H1 (cell line): Measurements from ENCODE around the gene OR2C1. TPM values are rescaled to one million over a fixed set of nuclear protein-coding genes. Genes with fewer than 3 reads are reported as not detected.

Experiments used
- CTCF ChIA-PET: fragments of 300-600 bp; sonication (Branson Sonifier 250); formaldehyde crosslinking; loops from one replicate; lab custom pipeline; 2021; ENCODE audit not compliant: partially characterized antibody; lab: Charles Lee
- POLR2A ChIA-PET: fragments of 300-600 bp; sonication (Branson Sonifier 250); formaldehyde crosslinking; loops from one replicate; lab custom pipeline; 2021; ENCODE audit warnings: inconsistent platforms; ENCODE audit not compliant: partially characterized antibody; lab: Charles Lee
- DNase-seq, 2 experiments: peaks; one replicate each; pipeline versions ENCODE4 v3.0.0 to v3.0.0-alpha.2; 2010 to 2022; ENCODE audit warnings: low spot score in 2 of 2, low read depth in 1 of 2, mixed read lengths in 1 of 2
- FAIRE-seq: peaks from 2 replicates; lab custom pipeline; 2011; peaks lifted over from hg19 to GRCh38; lab: Jason Lieb, UNC
- H2AFZ ChIP-seq: 2 replicates; pipeline ENCODE4 v1.8.1; 2012; ENCODE audit warnings: low read length, inconsistent platforms
- H2AK5ac ChIP-seq: 2 replicates; pipeline ENCODE4 v1.6.1; 2013; ENCODE audit warnings: low read depth, low read length
- H2BK120ac ChIP-seq: replicated peaks from 2 replicates; pipeline ENCODE3; 2013; ENCODE audit warnings: low read depth, low read length, inconsistent platforms
- H2BK12ac ChIP-seq: 2 replicates; pipeline ENCODE4 v1.6.1; 2013; ENCODE audit warnings: low read depth, low read length
- H2BK15ac ChIP-seq: 2 replicates; pipeline ENCODE4 v1.6.1; 2013; ENCODE audit warnings: low read length
- H2BK20ac ChIP-seq: 2 replicates; pipeline ENCODE4 v1.6.1; 2013; ENCODE audit warnings: low read length
- H2BK5ac ChIP-seq: 2 replicates; pipeline ENCODE4 v1.6.1; 2013; ENCODE audit warnings: low read depth, low read length
- H3K14ac ChIP-seq: 2 replicates; pipeline ENCODE4 v1.6.1; 2013; ENCODE audit warnings: inconsistent platforms; ENCODE audit not compliant: insufficient read length
- H3K18ac ChIP-seq: 2 replicates; pipeline ENCODE4 v1.6.1; 2013; ENCODE audit warnings: low read length; ENCODE audit errors: extremely low read depth
- H3K23ac ChIP-seq: 2 replicates; pipeline ENCODE4 v1.6.1; 2013; ENCODE audit warnings: inconsistent platforms; ENCODE audit not compliant: insufficient read length
- H3K23me2 ChIP-seq: 2 replicates; pipeline ENCODE4 v1.6.1; 2013; ENCODE audit warnings: low read depth, low read length
- H3K27ac ChIP-seq: 2 replicates; pipeline ENCODE4 v1.6.1; 2011; ENCODE audit warnings: low read depth, low read length, inconsistent platforms
- H3K27me3 ChIP-seq, 4 experiments: replicated peaks in 1 of 4; 1 replicate in 1 of 4; 2 replicates in 3 of 4; pipeline versions ENCODE4 v1.6.1 to v1.8.1; 2011 to 2013; ENCODE audit warnings: low read length in 3 of 4, mild to moderate bottlenecking in 3 of 4, inconsistent platforms in 2 of 4, mixed read lengths in 2 of 4, moderate library complexity in 1 of 4; ENCODE audit not compliant: control insufficient read depth in 3 of 4, insufficient read depth in 3 of 4; ENCODE audit errors: extremely low read depth in 1 of 4
- H3K36me3 ChIP-seq, 4 experiments: 2 replicates each; pipeline versions ENCODE4 v1.6.1 to v1.8.1; 2011 to 2013; ENCODE audit warnings: mild to moderate bottlenecking in 4 of 4, low read length in 3 of 4, moderate library complexity in 2 of 4, control low read depth in 1 of 4, inconsistent platforms in 1 of 4; ENCODE audit not compliant: insufficient read depth in 4 of 4, control insufficient read depth in 2 of 4
- H3K4ac ChIP-seq: replicated peaks from 2 replicates; pipeline ENCODE3; 2013; ENCODE audit warnings: low read length, low read depth, mixed read lengths, inconsistent platforms; ENCODE audit not compliant: insufficient read length
- H3K4me1 ChIP-seq, 4 experiments: replicated peaks in 1 of 4; 1 replicate in 1 of 4; 2 replicates in 3 of 4; pipeline versions ENCODE4 v1.6.1 to v1.8.1; 2011 to 2013; ENCODE audit warnings: low read length in 3 of 4, inconsistent platforms in 2 of 4, mixed read lengths in 1 of 4; ENCODE audit not compliant: insufficient read depth in 4 of 4, control insufficient read depth in 3 of 4
- H3K4me2 ChIP-seq, 2 experiments: 2 replicates each; pipeline versions ENCODE4 v1.6.1 to v1.8.1; 2011 to 2013; ENCODE audit warnings: low read depth in 2 of 2, low read length in 2 of 2, control low read depth in 1 of 2, inconsistent platforms in 1 of 2, mild to moderate bottlenecking in 1 of 2; ENCODE audit not compliant: insufficient read depth in 1 of 2
- H3K4me3 ChIP-seq, 4 experiments: fragments of 200-600, 300-600 bp in 1 of 4; sonication (generic), shearing (Covaris generic), sonication (Bioruptor Twin) in 1 of 4; 2 replicates each; pipeline versions ENCODE4 v1.5.1 to v1.8.1; 2011 to 2016; ENCODE audit warnings: low read length in 4 of 4, low read depth in 3 of 4, control low read depth in 2 of 4, inconsistent platforms in 2 of 4, mild to moderate bottlenecking in 2 of 4, mixed read lengths in 1 of 4, moderate library complexity in 1 of 4; ENCODE audit not compliant: insufficient read depth in 2 of 4; ENCODE audit errors: extremely low read depth in 1 of 4
- H3K56ac ChIP-seq: replicated peaks from 2 replicates; pipeline ENCODE3; 2013; ENCODE audit warnings: low read depth, mild to moderate bottlenecking, mixed read lengths, low read length, inconsistent platforms; ENCODE audit not compliant: insufficient read length
- H3K79me1 ChIP-seq: 2 replicates; pipeline ENCODE4 v1.6.1; 2013; ENCODE audit warnings: low read depth, low read length, control low read depth
- H3K79me2 ChIP-seq, 2 experiments: 2 replicates each; pipeline versions ENCODE4 v1.6.1 to v1.8.1; 2012 to 2013; ENCODE audit warnings: low read length in 2 of 2, mild to moderate bottlenecking in 2 of 2, inconsistent platforms in 1 of 2; ENCODE audit not compliant: insufficient read depth in 2 of 2, control insufficient read depth in 1 of 2
- H3K9ac ChIP-seq, 4 experiments: replicated peaks in 1 of 4; 1 replicate in 1 of 4; 2 replicates in 3 of 4; pipeline versions ENCODE4 v1.6.1 to v1.8.1; 2011 to 2013; ENCODE audit warnings: low read depth in 3 of 4, low read length in 3 of 4, control low read depth in 2 of 4, mild to moderate bottlenecking in 2 of 4, moderate library complexity in 2 of 4, inconsistent platforms in 1 of 4; ENCODE audit errors: extremely low read depth in 1 of 4
- H3K9me3 ChIP-seq, 2 experiments: 2 replicates each; pipeline versions ENCODE4 v1.6.1 to v1.8.1; 2012 to 2013; ENCODE audit warnings: mild to moderate bottlenecking in 2 of 2, moderate library complexity in 2 of 2, control low read depth in 1 of 2, inconsistent platforms in 1 of 2, low read depth in 1 of 2, low read length in 1 of 2, mixed read lengths in 1 of 2; ENCODE audit not compliant: insufficient read depth in 2 of 2
- H4K20me1 ChIP-seq, 2 experiments: replicated peaks in 1 of 2; 2 replicates each; pipeline versions ENCODE3 to v1.8.1; 2011 to 2013; ENCODE audit warnings: inconsistent platforms in 2 of 2, low read length in 2 of 2, mild to moderate bottlenecking in 1 of 2; ENCODE audit not compliant: insufficient read depth in 2 of 2, control insufficient read depth in 1 of 2
- H4K5ac ChIP-seq: 2 replicates; pipeline ENCODE4 v1.6.1; 2013; ENCODE audit warnings: low read length, low read depth, mixed read lengths, inconsistent platforms; ENCODE audit not compliant: insufficient read length
- H4K8ac ChIP-seq: 2 replicates; pipeline ENCODE4 v1.8.0; 2013; ENCODE audit warnings: mild to moderate bottlenecking, moderate library complexity, low read length, inconsistent platforms; ENCODE audit not compliant: insufficient read depth; ENCODE audit errors: extremely low read depth
- H4K91ac ChIP-seq: replicated peaks from 2 replicates; pipeline ENCODE3; 2013; ENCODE audit warnings: low read length, mixed read lengths, inconsistent platforms; ENCODE audit not compliant: insufficient read length
- FOSL1 ChIP-seq: IDR thresholded peaks from 2 replicates; pipeline ENCODE4 v1.6.1; 2011; ENCODE audit warnings: mild to moderate bottlenecking, low read depth, low read length, moderate library complexity; ENCODE audit not compliant: insufficient read depth
- KDM1A ChIP-seq: fragments of 200-600, 300-600 bp; sonication (generic); IDR thresholded peaks from 2 replicates; pipeline ENCODE4 v1.7.1; 2016; ENCODE audit warnings: mild to moderate bottlenecking, low read length, borderline replicate concordance
- POLR2AphosphoS5 ChIP-seq: IDR thresholded peaks from 2 replicates; pipeline ENCODE4 v1.6.1; 2011; ENCODE audit warnings: low read depth, low read length
- RAD21 ChIP-seq, 2 experiments: IDR thresholded peaks in 1 of 2; conservative IDR thresholded peaks in 1 of 2; 2 replicates each; pipeline ENCODE4 v1.6.1; 2011; ENCODE audit warnings: low read depth in 2 of 2, low read length in 2 of 2, improper control_type of control experiment in 1 of 2, inconsistent platforms in 1 of 2, mild to moderate bottlenecking in 1 of 2, moderate library complexity in 1 of 2
- SIX5 ChIP-seq: IDR thresholded peaks from 2 replicates; pipeline ENCODE4 v1.6.1; 2011; ENCODE audit warnings: mild to moderate bottlenecking, low read depth, low read length
- TEAD4 ChIP-seq: IDR thresholded peaks from 2 replicates; pipeline ENCODE4 v1.6.1; 2012; ENCODE audit warnings: low read depth, low read length, inconsistent platforms, mixed read lengths
- WGBS, 2 experiments: shearing (Covaris generic) in 1 of 2; methylation state at CpG; one replicate each; pipeline versions ENCODE4 v1.1.6 to v1.1.7; 2013 to 2015; ENCODE audit warnings: low lambda C conversion rate in 2 of 2, mixed read lengths in 2 of 2, inconsistent platforms in 1 of 2, low coverage in 1 of 2, missing lambda C conversion rate in 1 of 2; ENCODE audit not compliant: insufficient replicate concordance in 2 of 2, insufficient coverage in 1 of 2, insufficient read length in 1 of 2; ENCODE audit errors: extremely low coverage in 1 of 2, missing lambda C conversion rate in 1 of 2; 5-methylcytosine and 5-hydroxymethylcytosine counted together
- polyA plus RNA-seq, 7 experiments: library from polyadenylated mRNA; depleted of rRNA in 3 of 7; stranded (reverse) in 5 of 7; unstranded in 2 of 7; fragments of >200 nt in 5 of 7; fragments of 200-250 nt in 2 of 7; gene quantifications; 1 replicate in 5 of 7; 2 replicates in 1 of 7; 4 replicates in 1 of 7; pipeline versions ENCODE4 v1.2.1 to v1.2.3, GENCODE V29; 2011 to 2013; ENCODE audit warnings: missing spikeins in 2 of 7, mixed read lengths in 2 of 7
- total RNA-seq: library from RNA; stranded (reverse); fragmentation: NEBNext Ultra II Directional; extraction: Animal tissue kit (Norgen Biotek cat#: 25700); gene quantifications from 2 replicates; pipeline ENCODE4 v1.2.1, GENCODE V29; 2021

Gene OR2C1
- total and polyA plus RNA-seq, 2 of the 8 experiments (the other 6 are each of a cell fraction or from before 2014, with no cell fraction given), result not detected

DNA sequence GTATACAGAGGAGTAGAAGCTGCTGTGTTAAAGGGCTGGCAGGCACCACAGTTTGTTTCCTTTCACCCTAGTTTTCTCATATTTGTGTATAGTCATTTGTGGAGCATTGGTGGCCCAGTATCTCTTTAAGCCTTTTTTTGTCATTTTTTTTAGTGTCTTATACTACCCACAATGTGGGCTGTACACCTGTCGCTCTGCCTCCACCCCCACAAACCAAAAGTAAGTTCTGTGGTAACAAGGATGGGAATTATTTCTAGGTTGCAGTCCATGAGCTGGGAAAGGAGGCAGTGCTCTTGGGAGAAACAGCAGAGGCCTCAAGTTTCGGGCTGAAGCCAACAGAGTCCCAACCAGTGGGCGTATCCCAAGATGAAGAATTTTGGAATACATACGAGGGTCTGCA lies 44.2 kb upstream of the OR2C1 start:
- no peak overlapping the region for H3K23ac ChIP-seq

More for the DNA sequence above, 44.2 kb upstream of the OR2C1 start:
- no peak for FAIRE-seq
- Histone ChIP-seq H2BK12ac (no peak overlapping the region), H3K4me1 (no peaks in the 10 kb centered on the region), H3K36me3 (peaks cover 19 to 95% (median 64%) of the 10 kb centered on the region in 4 experiments), H3K27me3 (no peaks in the 10 kb centered on the region; a peak in 1 of 7 replicates), H3K9ac (no peak overlapping the region), H3K23me2 (no peaks in the 10 kb centered on the region), H2BK120ac (no peak overlapping the region), H3K9me3 (peaks cover 79 to 88% of the 10 kb centered on the region in 2 experiments), H2BK20ac (no peak overlapping the region), H4K20me1 (no peaks in the 10 kb centered on the region), H3K4me2 (no peak overlapping the region), H3K56ac (no peak overlapping the region), H2AK5ac (no peak overlapping the region), H3K4me3 (no peak overlapping the region), H3K14ac (no peak overlapping the region), H3K18ac (no peak overlapping the region), H3K4ac (no peak overlapping the region), H3K79me2 (no peaks in the 10 kb centered on the region), H2AFZ (no peak overlapping the region), H4K8ac (no peak overlapping the region), H4K91ac (no peak overlapping the region), H2BK5ac (no peak overlapping the region), H4K5ac (no peak overlapping the region), H3K27ac (no peak overlapping the region), H2BK15ac (no peak overlapping the region), H3K79me1 (no peaks in the 10 kb centered on the region; the same call in 1 of the 2 replicates)
- ChIA-PET POLR2A (interaction anchor here (1.2 kb wide), 1 partner anchor 13 kb away, joined by 3 read pairs; no protein-coding TSS in a partner anchor), CTCF (interaction anchor here (2.9 kb wide), 1 partner anchor 44 kb away, joined by 11 read pairs; no protein-coding TSS in a partner anchor)
- TF ChIP-seq SIX5 (no peak), KDM1A (no peak), POLR2AphosphoS5 (no peak), TEAD4 (no peak), RAD21 (IDR thresholded peaks at IDR 0.05 in 1 of 2, conservative IDR thresholded peaks at IDR 0.05 in 1 of 2; ENCODE audit: low read depth in 2 of 2, low read length in 2 of 2) (no peak), FOSL1 (no peak)
- 84% methylated on average over 4 of the region's 4 CpGs; no CpG with 5 or more reads in 1 of the 2 experiments for WGBS, 2 experiments
- no peak for DNase-seq
